HEK293 (cell line): ENCODE results near the gene CFAP45.
"Not testable (repeated sequence)": the region's sequence is repeated elsewhere in the genome, so short reads cannot be mapped to it uniquely, and the experiment has no call there.

Source experiments
- CTCF ChIA-PET: fragments of 350-600 bp; formaldehyde crosslinking; extraction: SDS; loops from one replicate; lab custom pipeline; 2021; ENCODE audit warnings: antibody characterized with exemption; lab: Yijun Ruan, JAX
- POLR2A ChIA-PET: fragments of 300-600 bp; formaldehyde crosslinking; extraction: SDS; loops from one replicate; lab custom pipeline; 2020; ENCODE audit warnings: antibody characterized with exemption, inconsistent platforms; lab: Yijun Ruan, JAX
- H3K27ac ChIP-seq: fragments of 200-500 bp; sonication (Bioruptor generic); 2 replicates; pipeline ENCODE4 v1.5.1; 2014; ENCODE audit warnings: low read depth, low read length, control low read depth, inconsistent platforms; ENCODE audit errors: extremely low read depth
- H3K36me3 ChIP-seq, 2 experiments: fragments of 200-500 bp in 1 of 2; sonication (Bioruptor generic) in 1 of 2; 1 replicate in 1 of 2; 2 replicates in 1 of 2; pipeline ENCODE4 v1.5.1; 2014 to 2017; ENCODE audit warnings: inconsistent platforms in 2 of 2, low read length in 2 of 2; ENCODE audit not compliant: control insufficient read depth in 2 of 2, insufficient read depth in 1 of 2
- H3K4me1 ChIP-seq: fragments of 200-500 bp; sonication (Bioruptor generic); 2 replicates; pipeline ENCODE4 v1.5.1; 2014; ENCODE audit warnings: mild to moderate bottlenecking, low read length, inconsistent platforms; ENCODE audit not compliant: control insufficient read depth, insufficient read depth
- H3K4me3 ChIP-seq: 2 replicates; pipeline ENCODE4 v1.5.1; 2011; ENCODE audit warnings: low read depth, mild to moderate bottlenecking, control low read depth, low read length, moderate library complexity
- H3K9me3 ChIP-seq: fragments of 200-500 bp; sonication (Bioruptor generic); 2 replicates; pipeline ENCODE4 v1.5.1; 2014; ENCODE audit warnings: low read depth, low read length, inconsistent platforms; ENCODE audit not compliant: control insufficient read depth, insufficient read depth
- HOXA7 ChIP-seq: sonication (generic); formaldehyde crosslinking; IDR thresholded peaks from 2 replicates; pipeline ENCODE4 v1.8.1; 2022; ENCODE audit warnings: missing genetic modification reagents, borderline replicate concordance
- IKZF3 ChIP-seq: fragments of 450-650 bp; IDR thresholded peaks from 2 replicates; pipeline ENCODE4 v1.5.0; 2018; ENCODE audit warnings: missing biosample characterization, mild to moderate bottlenecking, missing genetic modification characterization, moderate library complexity
- SETDB1 ChIP-seq: IDR thresholded peaks from one replicate; pipeline ENCODE4 v1.6.1; 2017; ENCODE audit warnings: mild to moderate bottlenecking, low read length, moderate library complexity, mixed read lengths; ENCODE audit not compliant: insufficient read length
- SP2 ChIP-seq: fragments of 450-650 bp; formaldehyde crosslinking; IDR thresholded peaks from 2 replicates; pipeline ENCODE4 v1.5.1; 2016; ENCODE audit warnings: missing biosample characterization, missing genetic modification characterization
- WT1 ChIP-seq: fragments of 450-650 bp; formaldehyde crosslinking; IDR thresholded peaks from 2 replicates; pipeline ENCODE4 v1.5.1; 2016; ENCODE audit warnings: missing biosample characterization, missing genetic modification characterization
- ZBTB7A ChIP-seq: fragments of 450-650 bp; formaldehyde crosslinking; IDR thresholded peaks from 2 replicates; pipeline ENCODE4 v1.5.1; 2016; ENCODE audit warnings: low read depth, missing biosample characterization, missing genetic modification characterization
- ZNF146 ChIP-seq: fragments of 450-650 bp; formaldehyde crosslinking; IDR thresholded peaks from 2 replicates; pipeline ENCODE4 v1.5.1; 2016; ENCODE audit warnings: missing biosample characterization, missing genetic modification characterization
- ZNF175 ChIP-seq: fragments of 450-650 bp; formaldehyde crosslinking; IDR thresholded peaks from 2 replicates; pipeline ENCODE4 v1.5.1; 2016; ENCODE audit warnings: missing biosample characterization, missing genetic modification characterization
- ZNF223 ChIP-seq: fragments of 450-650 bp; formaldehyde crosslinking; IDR thresholded peaks from 2 replicates; pipeline ENCODE4 v1.5.1; 2016; ENCODE audit warnings: missing biosample characterization, missing genetic modification characterization
- ZNF501 ChIP-seq: fragments of 450-650 bp; formaldehyde crosslinking; IDR thresholded peaks from 2 replicates; pipeline ENCODE4 v1.5.1; 2016; ENCODE audit warnings: missing biosample characterization, missing genetic modification characterization
- ZNF514 ChIP-seq: fragments of 450-650 bp; formaldehyde crosslinking; IDR thresholded peaks from 2 replicates; pipeline ENCODE4 v1.5.1; 2016; ENCODE audit warnings: missing biosample characterization, missing genetic modification characterization
- ZNF530 ChIP-seq: fragments of 450-650 bp; formaldehyde crosslinking; IDR thresholded peaks from 2 replicates; pipeline ENCODE4 v1.5.1; 2016; ENCODE audit warnings: low read depth, missing biosample characterization, missing genetic modification characterization
- ZNF621 ChIP-seq: fragments of 450-650 bp; formaldehyde crosslinking; IDR thresholded peaks from 2 replicates; pipeline ENCODE4 v1.5.1; 2017; ENCODE audit warnings: missing biosample characterization, missing genetic modification characterization
- ZNF76 ChIP-seq: fragments of 450-650 bp; formaldehyde crosslinking; IDR thresholded peaks from 2 replicates; pipeline ENCODE4; 2016; ENCODE audit warnings: low read depth, missing biosample characterization, missing genetic modification characterization, borderline replicate concordance
- ZNF768 ChIP-seq: fragments of 450-650 bp; formaldehyde crosslinking; IDR thresholded peaks from 2 replicates; pipeline ENCODE4 v1.5.1; 2018; ENCODE audit warnings: missing biosample characterization, mild to moderate bottlenecking, missing genetic modification characterization
- TF ChIP-seq, protein P1 (sequence below): fragments of 450-650 bp; formaldehyde crosslinking; IDR thresholded peaks from 2 replicates; pipeline ENCODE4 v1.5.1; 2017; ENCODE audit warnings: missing biosample characterization, mild to moderate bottlenecking, missing genetic modification characterization, moderate library complexity
- TF ChIP-seq, protein P2 (sequence below): fragments of 450-650 bp; formaldehyde crosslinking; IDR thresholded peaks from 2 replicates; pipeline ENCODE4 v1.5.1; 2016; ENCODE audit warnings: missing biosample characterization, missing genetic modification characterization
- TF ChIP-seq, protein P3 (sequence below): fragments of 450-650 bp; formaldehyde crosslinking; IDR thresholded peaks from 2 replicates; pipeline ENCODE4 v1.5.1; 2016; ENCODE audit warnings: missing biosample characterization, missing genetic modification characterization

The CFAP45 gene

DNA sequence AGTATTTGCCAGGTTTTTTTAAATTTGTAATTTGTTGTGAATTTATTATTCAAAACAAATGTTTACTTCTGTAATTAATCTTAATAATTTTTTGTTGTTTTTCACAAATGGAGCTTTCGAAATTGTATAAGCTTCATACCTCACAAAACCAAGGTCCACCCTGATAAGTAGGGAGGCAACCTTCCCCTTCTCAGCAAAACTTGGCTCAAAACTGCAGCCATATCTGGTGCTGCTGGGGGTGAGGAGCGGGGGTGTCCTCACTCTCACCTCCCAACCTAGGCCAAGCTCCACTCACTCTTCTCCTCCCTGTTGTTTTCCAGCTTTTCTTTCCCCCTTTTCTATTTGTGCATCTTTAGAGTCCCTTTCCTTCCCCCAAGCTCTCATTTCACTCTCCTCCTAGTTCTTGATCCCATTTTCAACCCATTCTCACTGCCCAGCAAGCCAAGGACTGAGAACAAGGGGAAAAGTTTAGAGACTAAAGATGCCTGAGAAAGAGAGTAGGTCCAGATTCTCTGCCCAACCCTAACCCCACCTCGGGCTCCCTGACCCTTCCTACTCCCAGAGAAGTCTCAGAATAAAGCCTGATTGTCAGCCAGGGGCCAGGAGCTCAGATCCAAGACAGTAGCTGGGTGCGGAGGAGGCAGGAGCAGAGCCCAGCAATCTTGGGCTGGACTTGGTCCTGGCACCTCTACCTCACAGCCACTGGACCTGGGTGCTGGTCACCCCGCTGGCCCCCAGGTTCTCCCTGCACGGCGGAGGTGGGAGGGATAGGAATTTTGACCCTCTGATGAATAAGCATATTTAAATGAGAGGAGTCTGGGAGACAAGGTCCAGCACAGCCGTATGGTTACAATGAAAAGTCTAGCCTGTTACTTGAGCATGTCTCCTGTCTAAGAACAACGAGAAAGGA is 8.3 kb upstream of the CFAP45 start (continued):
- TF ChIP-seq, protein P1, sequence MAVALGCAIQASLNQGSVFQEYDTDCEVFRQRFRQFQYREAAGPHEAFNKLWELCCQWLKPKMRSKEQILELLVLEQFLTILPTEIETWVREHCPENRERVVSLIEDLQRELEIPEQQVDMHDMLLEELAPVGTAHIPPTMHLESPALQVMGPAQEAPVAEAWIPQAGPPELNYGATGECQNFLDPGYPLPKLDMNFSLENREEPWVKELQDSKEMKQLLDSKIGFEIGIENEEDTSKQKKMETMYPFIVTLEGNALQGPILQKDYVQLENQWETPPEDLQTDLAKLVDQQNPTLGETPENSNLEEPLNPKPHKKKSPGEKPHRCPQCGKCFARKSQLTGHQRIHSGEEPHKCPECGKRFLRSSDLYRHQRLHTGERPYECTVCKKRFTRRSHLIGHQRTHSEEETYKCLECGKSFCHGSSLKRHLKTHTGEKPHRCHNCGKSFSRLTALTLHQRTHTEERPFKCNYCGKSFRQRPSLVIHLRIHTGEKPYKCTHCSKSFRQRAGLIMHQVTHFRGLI (tag by site-specific recombination): no peak
- TF ChIP-seq ZNF768: no peak
- TF ChIP-seq, all 188 proteins: peak for 0

DNA sequence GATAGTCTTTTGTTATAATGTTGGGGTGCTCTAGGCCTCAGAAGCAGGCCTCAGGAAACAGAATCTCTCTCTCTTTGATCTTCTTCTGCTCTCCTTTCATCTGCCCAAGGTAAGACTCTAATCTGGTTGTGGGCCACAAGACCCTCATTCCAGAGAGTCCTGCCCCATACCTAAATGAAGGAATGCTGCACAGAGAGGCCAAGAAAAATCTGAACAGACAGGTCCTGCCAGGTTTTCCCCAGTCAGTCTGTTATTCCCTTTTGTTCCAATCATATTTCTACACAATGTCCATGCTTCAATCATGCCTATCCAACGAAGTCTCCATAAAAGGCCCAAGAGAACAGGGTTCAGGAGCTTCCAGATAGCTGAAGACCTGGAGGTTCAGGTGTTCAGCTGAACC is 7.0 kb upstream of the CFAP45 start:
- TF ChIP-seq ZNF223 (no peak), ZBTB7A (no peak), ZNF146 (no peak), ZNF530 (no peak), SP2 (tag by site-specific recombination) (no peak), ZNF514 (tag by site-specific recombination) (no peak), ZNF76 (tag by site-specific recombination) (no peak), IKZF3 (tag by site-specific recombination) (no peak), ZNF501 (tag by site-specific recombination) (no peak), ZNF621 (no peak), HOXA7 (no peak), WT1 (no peak), ZNF175 (tag by site-specific recombination) (no peak)
- TF ChIP-seq, protein P2, sequence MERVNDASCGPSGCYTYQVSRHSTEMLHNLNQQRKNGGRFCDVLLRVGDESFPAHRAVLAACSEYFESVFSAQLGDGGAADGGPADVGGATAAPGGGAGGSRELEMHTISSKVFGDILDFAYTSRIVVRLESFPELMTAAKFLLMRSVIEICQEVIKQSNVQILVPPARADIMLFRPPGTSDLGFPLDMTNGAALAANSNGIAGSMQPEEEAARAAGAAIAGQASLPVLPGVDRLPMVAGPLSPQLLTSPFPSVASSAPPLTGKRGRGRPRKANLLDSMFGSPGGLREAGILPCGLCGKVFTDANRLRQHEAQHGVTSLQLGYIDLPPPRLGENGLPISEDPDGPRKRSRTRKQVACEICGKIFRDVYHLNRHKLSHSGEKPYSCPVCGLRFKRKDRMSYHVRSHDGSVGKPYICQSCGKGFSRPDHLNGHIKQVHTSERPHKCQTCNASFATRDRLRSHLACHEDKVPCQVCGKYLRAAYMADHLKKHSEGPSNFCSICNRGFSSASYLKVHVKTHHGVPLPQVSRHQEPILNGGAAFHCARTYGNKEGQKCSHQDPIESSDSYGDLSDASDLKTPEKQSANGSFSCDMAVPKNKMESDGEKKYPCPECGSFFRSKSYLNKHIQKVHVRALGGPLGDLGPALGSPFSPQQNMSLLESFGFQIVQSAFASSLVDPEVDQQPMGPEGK (tag by site-specific recombination): no peak
- TF ChIP-seq, protein P3, sequence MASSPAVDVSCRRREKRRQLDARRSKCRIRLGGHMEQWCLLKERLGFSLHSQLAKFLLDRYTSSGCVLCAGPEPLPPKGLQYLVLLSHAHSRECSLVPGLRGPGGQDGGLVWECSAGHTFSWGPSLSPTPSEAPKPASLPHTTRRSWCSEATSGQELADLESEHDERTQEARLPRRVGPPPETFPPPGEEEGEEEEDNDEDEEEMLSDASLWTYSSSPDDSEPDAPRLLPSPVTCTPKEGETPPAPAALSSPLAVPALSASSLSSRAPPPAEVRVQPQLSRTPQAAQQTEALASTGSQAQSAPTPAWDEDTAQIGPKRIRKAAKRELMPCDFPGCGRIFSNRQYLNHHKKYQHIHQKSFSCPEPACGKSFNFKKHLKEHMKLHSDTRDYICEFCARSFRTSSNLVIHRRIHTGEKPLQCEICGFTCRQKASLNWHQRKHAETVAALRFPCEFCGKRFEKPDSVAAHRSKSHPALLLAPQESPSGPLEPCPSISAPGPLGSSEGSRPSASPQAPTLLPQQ (tag by site-specific recombination): no peak
- H3K9me3 ChIP-seq: no peaks in the 10 kb centered on the region
- CTCF ChIA-PET: interaction anchor here (0.7 to 2.7 kb wide), 3 partner anchors 9 to 105 kb away, joined by 3 to 18 read pairs (median 3); partner anchors contain the start of gene FCRL6
- H3K4me1 ChIP-seq: peaks cover 6% of the 10 kb centered on the region; the same call in 1 of the 2 replicates
- POLR2A ChIA-PET: no interaction called here
- no peak overlapping the region for H3K4me3 ChIP-seq
- no peak overlapping the region for H3K27ac ChIP-seq
- H3K36me3 ChIP-seq: no peaks in the 10 kb centered on the region

DNA sequence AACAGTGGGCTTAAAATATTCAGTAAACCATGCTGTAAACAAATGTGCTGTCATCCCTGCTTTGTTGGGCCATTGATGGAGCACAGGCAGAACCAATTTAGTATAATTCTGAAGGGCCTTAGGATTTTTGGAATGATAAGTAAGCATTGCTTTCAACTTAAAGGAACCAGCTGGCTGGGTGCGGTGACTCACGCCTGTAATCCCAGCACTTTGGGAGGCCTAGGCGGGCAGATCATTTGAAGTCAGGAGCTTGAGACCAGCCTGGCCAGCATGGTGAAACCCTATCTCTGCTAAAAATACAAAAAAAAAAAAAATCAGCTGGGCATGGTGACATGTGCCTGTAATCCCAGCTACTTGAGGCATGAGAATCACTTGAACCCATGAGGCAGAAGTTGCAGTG is 4.1 kb upstream of the CFAP45 start:
- H3K4me3 ChIP-seq, H3K27ac ChIP-seq: not testable (repeated sequence)
- CTCF ChIA-PET: interaction anchor here (1.0 to 1.9 kb wide), 3 partner anchors 11 to 104 kb away, joined by 3 to 9 read pairs (median 5); no protein-coding TSS in a partner anchor
- peak; percentile 22 for TF ChIP-seq SETDB1
- TF ChIP-seq, all 188 proteins: peak for 1; not testable (repeated sequence) for 187
- H3K9me3 ChIP-seq, H3K4me1 ChIP-seq, H3K36me3 ChIP-seq: not testable (repeated sequence)
- POLR2A ChIA-PET: interaction anchor here (0.7 kb wide), 1 partner anchor 36 kb away, joined by 4 read pairs; no protein-coding TSS in a partner anchor
